GM12878 (cell line): ENCODE data around the gene LSM14B. TPM values are rescaled to one million over a fixed set of nuclear protein-coding genes. Genes with fewer than 3 reads are reported as not detected.

ENCODE experiments used
- ATAC-seq: fragments of 200-7000 bp; cut with Tn5 transposase; 3 replicates; pipeline ENCODE4 v1.9.1; 2020; ENCODE audit warnings: mild to moderate bottlenecking, moderate library complexity
- BruUV-seq: library from RNA; stranded (reverse); fragments of 400-500 nt; replicated peaks from 2 replicates; lab custom pipeline; 2021; lab: Mats Ljungman, UMichigan
- CTCF ChIA-PET: fragments of 300-600 bp; sonication (Branson Sonifier 250); formaldehyde crosslinking; extraction: SDS; loops from one replicate; lab custom pipeline; 2021; ENCODE audit warnings: inconsistent platforms; lab: Yijun Ruan, JAX
- POLR2A ChIA-PET: fragments of 350-600 bp; formaldehyde crosslinking; extraction: SDS; loops from one replicate; lab custom pipeline; 2021; ENCODE audit warnings: inconsistent platforms; lab: Charles Lee
- RAD21 ChIA-PET: fragments of 300-600 bp; sonication (Branson Sonifier 250); formaldehyde crosslinking; loops from one replicate; lab custom pipeline; 2023; ENCODE audit warnings: antibody characterized with exemption; ENCODE audit not compliant: unreplicated experiment; lab: Charles Lee
- SMC1A ChIA-PET: fragments of 300-600 bp; sonication (Branson Sonifier 250); formaldehyde crosslinking; loops from one replicate; lab custom pipeline; 2023; ENCODE audit not compliant: unreplicated experiment, uncharacterized antibody; lab: Charles Lee
- DNase-seq: peaks from one replicate; pipeline ENCODE4 v3.0.0-alpha.2; 2011; ENCODE audit warnings: low read depth, low spot score
- FAIRE-seq: peaks from 3 replicates; lab custom pipeline; 2011; peaks lifted over from hg19 to GRCh38; lab: Jason Lieb, UNC
- H2AFZ ChIP-seq: 2 replicates; pipeline ENCODE4 v1.6.0; 2011; ENCODE audit warnings: low read depth, low read length, control low read depth; ENCODE audit not compliant: control insufficient read depth
- H3K27ac ChIP-seq: 2 replicates; pipeline ENCODE4 v1.5.1; 2011; ENCODE audit warnings: control low read depth; ENCODE audit not compliant: control insufficient read depth, insufficient read depth
- H3K27me3 ChIP-seq, 2 experiments: replicated peaks in 1 of 2; 2 replicates each; pipeline versions ENCODE4 v1.6.0 to v1.6.1; 2011; ENCODE audit warnings: low read length in 1 of 2; ENCODE audit not compliant: control insufficient read depth in 2 of 2, insufficient read depth in 2 of 2
- H3K36me3 ChIP-seq, 2 experiments: 2 replicates each; pipeline ENCODE4 v1.5.1; 2011; ENCODE audit warnings: low read length in 1 of 2; ENCODE audit not compliant: control insufficient read depth in 2 of 2, insufficient read depth in 2 of 2
- H3K4me1 ChIP-seq: 2 replicates; pipeline ENCODE4 v1.6.1; 2011; ENCODE audit warnings: mild to moderate bottlenecking, low read length, moderate library complexity, mixed read lengths; ENCODE audit not compliant: control insufficient read depth, insufficient read depth
- H3K4me2 ChIP-seq: 2 replicates; pipeline ENCODE4 v1.6.0; 2011; ENCODE audit warnings: control low read depth; ENCODE audit not compliant: control insufficient read depth, insufficient read depth
- H3K4me3 ChIP-seq: fragments of 200-600 bp; sonication (generic); 2 replicates; pipeline ENCODE4 v1.5.1; 2016
- H3K79me2 ChIP-seq: 2 replicates; pipeline ENCODE4 v1.6.0; 2011; ENCODE audit warnings: low read length; ENCODE audit not compliant: control insufficient read depth, insufficient read depth
- H3K9ac ChIP-seq: 2 replicates; pipeline ENCODE4 v1.8.0; 2011; ENCODE audit warnings: low read length, control low read depth, mixed read lengths; ENCODE audit not compliant: control insufficient read depth, insufficient read depth
- H3K9me3 ChIP-seq: replicated peaks from 3 replicates; pipeline ENCODE4 v1.5.1; 2011; ENCODE audit warnings: mild to moderate bottlenecking, low read length; ENCODE audit not compliant: control insufficient read depth, insufficient read depth
- H4K20me1 ChIP-seq: 2 replicates; pipeline ENCODE4 v1.6.0; 2011; ENCODE audit not compliant: control insufficient read depth, insufficient read depth
- ATF7 ChIP-seq: fragments of 450-650 bp; IDR thresholded peaks from 2 replicates; pipeline ENCODE4 v1.6.1; 2016; ENCODE audit warnings: low read depth, mild to moderate bottlenecking
- BACH1 ChIP-seq: fragments of 450-650 bp; IDR thresholded peaks from 2 replicates; pipeline ENCODE4 v1.6.1; 2017; ENCODE audit warnings: mild to moderate bottlenecking, borderline replicate concordance
- CHD1 ChIP-seq: IDR thresholded peaks from 2 replicates; pipeline ENCODE4 v1.6.1; 2012; ENCODE audit warnings: low read depth, low read length, improper control_type of control experiment
- CREB1 ChIP-seq: IDR thresholded peaks from 2 replicates; pipeline ENCODE4 v1.6.1; 2012; ENCODE audit warnings: low read depth, mild to moderate bottlenecking, inconsistent platforms
- FOXM1 ChIP-seq: IDR thresholded peaks from 2 replicates; pipeline ENCODE4 v1.6.1; 2012; ENCODE audit warnings: low read depth, mild to moderate bottlenecking, inconsistent platforms, low read length, moderate library complexity
- GABPA ChIP-seq: IDR thresholded peaks from 2 replicates; pipeline ENCODE4 v1.6.1; 2014; ENCODE audit warnings: antibody characterized with exemption, low read depth, mild to moderate bottlenecking, inconsistent platforms
- MXI1 ChIP-seq: fragments of 150-350 bp; IDR thresholded peaks from 2 replicates; pipeline ENCODE4 v1.6.1; 2011; ENCODE audit warnings: low read depth, mild to moderate bottlenecking, inconsistent platforms, low read length, improper control_type of control experiment
- NR2C1 ChIP-seq: fragments of 450-650 bp; IDR thresholded peaks from 2 replicates; pipeline ENCODE4 v1.6.1; 2017; ENCODE audit warnings: antibody characterized with exemption, mild to moderate bottlenecking, moderate library complexity
- PBX3 ChIP-seq: IDR thresholded peaks from 2 replicates; pipeline ENCODE4 v1.6.1; 2011; ENCODE audit warnings: mild to moderate bottlenecking, low read depth, low read length, moderate library complexity; ENCODE audit not compliant: insufficient replicate concordance
- RB1 ChIP-seq: fragments of 450-650 bp; formaldehyde crosslinking; IDR thresholded peaks from 2 replicates; pipeline ENCODE4 v1.6.1; 2017; ENCODE audit warnings: mild to moderate bottlenecking, borderline replicate concordance
- RCOR1 ChIP-seq: conservative IDR thresholded peaks from 2 replicates; pipeline ENCODE4 v1.6.1; 2012; ENCODE audit warnings: low read depth, low read length, improper control_type of control experiment
- RFX5 ChIP-seq: IDR thresholded peaks from 2 replicates; pipeline ENCODE4 v1.6.1; 2011; ENCODE audit warnings: low read depth, low read length, improper control_type of control experiment
- STAT1 ChIP-seq: fragments of 450-650 bp; conservative IDR thresholded peaks from 2 replicates; pipeline ENCODE4 v1.6.1; 2014; ENCODE audit warnings: antibody characterized with exemption, mild to moderate bottlenecking
- SUPT20H ChIP-seq: IDR thresholded peaks from 2 replicates; pipeline ENCODE4 v1.6.1; 2011; ENCODE audit warnings: low read depth, mild to moderate bottlenecking, low read length, moderate library complexity, borderline replicate concordance; ENCODE audit not compliant: control insufficient read depth
- SUZ12 ChIP-seq: fragments of 200-600 bp; sonication (generic); IDR thresholded peaks from one replicate; pipeline ENCODE4 v1.6.1; 2018; ENCODE audit warnings: antibody characterized with exemption, mild to moderate bottlenecking; ENCODE audit not compliant: unreplicated experiment
- ZNF207 ChIP-seq: fragments of 450-650 bp; IDR thresholded peaks from 2 replicates; pipeline ENCODE4 v1.6.1; 2014; ENCODE audit warnings: antibody characterized with exemption, mild to moderate bottlenecking, borderline replicate concordance
- ZNF24 ChIP-seq: fragments of 450-650 bp; IDR thresholded peaks from 2 replicates; pipeline ENCODE4 v1.6.1; 2017; ENCODE audit warnings: antibody characterized with exemption, mild to moderate bottlenecking
- ZNF274 ChIP-seq: IDR thresholded peaks from one replicate; pipeline ENCODE4 v1.8.0; 2011; ENCODE audit not compliant: insufficient read length, insufficient read depth
- ZSCAN29 ChIP-seq: fragments of 450-650 bp; IDR thresholded peaks from 2 replicates; pipeline ENCODE4 v1.6.1; 2017; ENCODE audit warnings: mild to moderate bottlenecking, moderate library complexity
- WGBS: methylation state at CpG from one replicate; pipeline ENCODE4 v1.1.6; 2016; ENCODE audit warnings: low lambda C conversion rate; ENCODE audit not compliant: insufficient replicate concordance, insufficient coverage; ENCODE audit errors: missing lambda C conversion rate; 5-methylcytosine and 5-hydroxymethylcytosine counted together
- in situ Hi-C: fragments of 300-500 bp; cut with MboI; formaldehyde crosslinking; loops from 9 replicates; pipeline ENCODE4 v1.14.3; 2018; ENCODE audit warnings: mixed read lengths
- intact Hi-C: fragments of 100-400 bp; cut with micrococcal nuclease; formaldehyde crosslinking; loops from one replicate; pipeline ENCODE4 v1.14.2; 2022; ENCODE audit not compliant: unreplicated experiment
- polyA plus RNA-seq, 11 experiments: library from polyadenylated mRNA; depleted of rRNA in 4 of 11; unstranded in 6 of 11; stranded (reverse) in 5 of 11; fragments of >200 nt; fragmentation: Nextera tagmentation in 4 of 11; fragmentation: Illumina TruSeq in 1 of 11; extraction: Ambion mirVana in 4 of 11; extraction: Trizol in 1 of 11; gene quantifications; 1 replicate in 1 of 11; 2 replicates in 10 of 11; pipeline versions ENCODE4 v1.2.1 to v1.2.3, GENCODE V29; 2011 to 2016; ENCODE audit warnings: inconsistent platforms in 2 of 11, missing spikeins in 2 of 11, low read depth in 1 of 11
- total RNA-seq, 4 experiments: library from RNA; depleted of rRNA in 3 of 4; stranded (reverse); fragments of >200 nt in 3 of 4; fragmentation: Illumina TruSeq in 1 of 4; extraction: Trizol in 1 of 4; gene quantifications; 2 replicates each; pipeline versions ENCODE4 v1.2.1 to v1.2.3, GENCODE V29; 2013 to 2021
- TF ChIP-seq, protein P1 (sequence below): IDR thresholded peaks from 2 replicates; pipeline ENCODE4 v1.6.1; 2012; ENCODE audit warnings: low read length, inconsistent platforms
- TF ChIP-seq, protein P2 (sequence below): IDR thresholded peaks from 2 replicates; pipeline ENCODE4 v1.6.1; 2012; ENCODE audit warnings: low read depth, low read length, improper control_type of control experiment

The LSM14B gene
- total and polyA plus RNA-seq, 10 of the 15 experiments (the other 5 are each of a cell fraction or from before 2014, with no cell fraction given): 0.56 to 34.3 (median 15.6) TPM

- TF ChIP-seq, protein P1, sequence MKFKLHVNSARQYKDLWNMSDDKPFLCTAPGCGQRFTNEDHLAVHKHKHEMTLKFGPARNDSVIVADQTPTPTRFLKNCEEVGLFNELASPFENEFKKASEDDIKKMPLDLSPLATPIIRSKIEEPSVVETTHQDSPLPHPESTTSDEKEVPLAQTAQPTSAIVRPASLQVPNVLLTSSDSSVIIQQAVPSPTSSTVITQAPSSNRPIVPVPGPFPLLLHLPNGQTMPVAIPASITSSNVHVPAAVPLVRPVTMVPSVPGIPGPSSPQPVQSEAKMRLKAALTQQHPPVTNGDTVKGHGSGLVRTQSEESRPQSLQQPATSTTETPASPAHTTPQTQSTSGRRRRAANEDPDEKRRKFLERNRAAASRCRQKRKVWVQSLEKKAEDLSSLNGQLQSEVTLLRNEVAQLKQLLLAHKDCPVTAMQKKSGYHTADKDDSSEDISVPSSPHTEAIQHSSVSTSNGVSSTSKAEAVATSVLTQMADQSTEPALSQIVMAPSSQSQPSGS: no peak
- TF ChIP-seq ZNF207 (no peak), ATF7 (no peak), SUPT20H (no peak), CHD1 (no peak), MXI1 (no peak), GABPA (no peak), CREB1 (no peak)
These were observed 25.6 kb upstream of the LSM14B start (continued) for GRCh38 chr20:62096421-62097380.

GRCh38 chr20:62097881-62098407 is 24.3 kb upstream of the LSM14B start:
- in situ Hi-C loops: loop anchor here (25.0 kb wide), 1 partner anchor 611 kb away; no protein-coding TSS in a partner anchor
- ChIA-PET RAD21 (no interaction called here), SMC1A (no interaction called here), POLR2A (no interaction called here), CTCF (no interaction called here)
- no peaks in the 10 kb centered on the region for H4K20me1 ChIP-seq
- WGBS: 70% methylated on average over 15 of the region's 16 CpGs
- H3K4me1 ChIP-seq: no peaks in the 10 kb centered on the region
- FAIRE-seq (no peak), ATAC-seq (no peak), DNase-seq (no peak)
- no TSS peak for BruUV-seq
- H3K36me3 ChIP-seq: no peaks in the 10 kb centered on the region
- H3K9me3 ChIP-seq: peaks cover 5% of the 10 kb centered on the region; the same call in 1 of the 3 replicates
- no peaks in the 10 kb centered on the region for H3K27me3 ChIP-seq
- H3K27ac ChIP-seq: no peak overlapping the region
- no peak overlapping the region for H2AFZ ChIP-seq
- intact Hi-C loops: no loop called here
- no peak overlapping the region for H3K4me3 ChIP-seq
- H3K9ac ChIP-seq: no peak overlapping the region
- H3K79me2 ChIP-seq: no peaks in the 10 kb centered on the region
- no peak overlapping the region for H3K4me2 ChIP-seq
- TF ChIP-seq ZSCAN29 (no peak), ZNF24 (no peak), RCOR1 (no peak), BACH1 (no peak), NR2C1 (no peak), ZNF274 (no peak), STAT1 (no peak), FOXM1 (no peak), SUZ12 (no peak), RB1 (no peak), RFX5 (no peak), PBX3 (no peak)
- TF ChIP-seq, protein P2, sequence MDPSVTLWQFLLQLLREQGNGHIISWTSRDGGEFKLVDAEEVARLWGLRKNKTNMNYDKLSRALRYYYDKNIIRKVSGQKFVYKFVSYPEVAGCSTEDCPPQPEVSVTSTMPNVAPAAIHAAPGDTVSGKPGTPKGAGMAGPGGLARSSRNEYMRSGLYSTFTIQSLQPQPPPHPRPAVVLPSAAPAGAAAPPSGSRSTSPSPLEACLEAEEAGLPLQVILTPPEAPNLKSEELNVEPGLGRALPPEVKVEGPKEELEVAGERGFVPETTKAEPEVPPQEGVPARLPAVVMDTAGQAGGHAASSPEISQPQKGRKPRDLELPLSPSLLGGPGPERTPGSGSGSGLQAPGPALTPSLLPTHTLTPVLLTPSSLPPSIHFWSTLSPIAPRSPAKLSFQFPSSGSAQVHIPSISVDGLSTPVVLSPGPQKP: no peak
